NCI-H82 treated with DMSO at 0.1 percent for 48 hours (cell line): ENCODE data around the gene MSL3B.

Source experiments
- DNase-seq: peaks from one replicate; lab custom pipeline; 2025; ENCODE audit not compliant: unreplicated experiment; lab: John Stamatoyannopoulos, UW

Gene MSL3B

GRCh38 chr2:233833345-233833744, 34.8 kb downstream of the MSL3B start:
- DNase-seq, result peak; percentile 10

GRCh38 chr2:233832869-233833311, 35.3 kb downstream of the MSL3B start:
- peak; percentile 65 for DNase-seq

GRCh38 chr2:233832414-233832813, 35.8 kb downstream of the MSL3B start:
- DNase-seq, result no peak

- no peak for DNase-seq
Observed at GRCh38 chr2:233831861-233832260, 36.3 kb downstream of the MSL3B start.

- no peak for DNase-seq
Observed at GRCh38 chr2:233831011-233831721, 37.0 kb downstream of the MSL3B start.

GRCh38 chr2:233830111-233830802, 37.9 kb downstream of the MSL3B start:
- DNase-seq, result no peak

GRCh38 chr2:233829193-233830110, 38.7 kb downstream of the MSL3B start:
- no peak for DNase-seq

GRCh38 chr2:233828546-233829192, 39.5 kb downstream of the MSL3B start:
- no peak for DNase-seq

GRCh38 chr2:233824373-233824772, 43.8 kb downstream of the MSL3B start:
- DNase-seq, result no peak

GRCh38 chr2:233823731-233824121, 44.5 kb downstream of the MSL3B start:
- no peak for DNase-seq

GRCh38 chr2:233822781-233823730, 45.1 kb downstream of the MSL3B start:
- DNase-seq, result no peak

GRCh38 chr2:233822101-233822771, 46.0 kb downstream of the MSL3B start:
- DNase-seq, result no peak

GRCh38 chr2:233821709-233822100, 46.5 kb downstream of the MSL3B start:
- DNase-seq, result no peak

- DNase-seq, result no peak
Observed at GRCh38 chr2:233821196-233821595, 47.0 kb downstream of the MSL3B start.

GRCh38 chr2:233820774-233821105, 47.4 kb downstream of the MSL3B start:
- no peak for DNase-seq

GRCh38 chr2:233819884-233820773, 48.1 kb downstream of the MSL3B start:
- no peak for DNase-seq

GRCh38 chr2:233818639-233819621, 49.3 kb downstream of the MSL3B start:
- DNase-seq, result no peak
